ENCODE measurements around the gene GTPBP3. TPM values are rescaled to one million over a fixed set of nuclear protein-coding genes. Genes with fewer than 3 reads are reported as not detected.

GTPBP3 gene
- total and polyA plus RNA-seq, 2 of the 13 experiments (the other 11 are each of a cell fraction or from before 2014, with no cell fraction given): 17.5 to 30.0 TPM

DNA sequence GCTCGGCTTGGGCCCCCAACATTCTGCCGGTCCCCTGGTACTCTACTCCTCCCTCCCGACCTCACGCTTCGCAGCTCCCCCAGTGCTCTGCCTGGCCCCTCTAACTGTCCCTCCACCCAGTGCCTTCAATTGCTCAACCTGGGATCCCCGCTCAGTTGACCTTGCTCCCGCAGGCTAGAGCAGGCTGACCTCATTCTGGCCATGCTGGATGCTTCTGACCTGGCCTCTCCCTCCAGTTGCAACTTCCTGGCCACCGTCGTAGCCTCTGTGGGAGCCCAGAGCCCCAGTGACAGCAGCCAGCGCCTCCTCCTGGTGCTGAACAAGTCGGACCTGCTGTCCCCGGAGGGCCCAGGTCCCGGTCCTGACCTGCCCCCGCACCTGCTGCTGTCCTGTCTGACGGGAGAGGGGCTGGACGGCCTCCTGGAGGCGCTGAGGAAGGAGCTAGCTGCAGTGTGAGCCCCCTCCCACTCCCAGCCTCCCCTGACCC lies 3.6 kb downstream of the GTPBP3 start (continued):
- TF ChIP-seq, protein P1, sequence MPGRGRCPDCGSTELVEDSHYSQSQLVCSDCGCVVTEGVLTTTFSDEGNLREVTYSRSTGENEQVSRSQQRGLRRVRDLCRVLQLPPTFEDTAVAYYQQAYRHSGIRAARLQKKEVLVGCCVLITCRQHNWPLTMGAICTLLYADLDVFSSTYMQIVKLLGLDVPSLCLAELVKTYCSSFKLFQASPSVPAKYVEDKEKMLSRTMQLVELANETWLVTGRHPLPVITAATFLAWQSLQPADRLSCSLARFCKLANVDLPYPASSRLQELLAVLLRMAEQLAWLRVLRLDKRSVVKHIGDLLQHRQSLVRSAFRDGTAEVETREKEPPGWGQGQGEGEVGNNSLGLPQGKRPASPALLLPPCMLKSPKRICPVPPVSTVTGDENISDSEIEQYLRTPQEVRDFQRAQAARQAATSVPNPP (CRISPR knock-in tag; IDR thresholded peaks at IDR 0.05): no peak
- TF ChIP-seq DMAP1 (CRISPR knock-in tag; IDR thresholded peaks at IDR 0.05): no peak
- TF ChIP-seq, protein P2, sequence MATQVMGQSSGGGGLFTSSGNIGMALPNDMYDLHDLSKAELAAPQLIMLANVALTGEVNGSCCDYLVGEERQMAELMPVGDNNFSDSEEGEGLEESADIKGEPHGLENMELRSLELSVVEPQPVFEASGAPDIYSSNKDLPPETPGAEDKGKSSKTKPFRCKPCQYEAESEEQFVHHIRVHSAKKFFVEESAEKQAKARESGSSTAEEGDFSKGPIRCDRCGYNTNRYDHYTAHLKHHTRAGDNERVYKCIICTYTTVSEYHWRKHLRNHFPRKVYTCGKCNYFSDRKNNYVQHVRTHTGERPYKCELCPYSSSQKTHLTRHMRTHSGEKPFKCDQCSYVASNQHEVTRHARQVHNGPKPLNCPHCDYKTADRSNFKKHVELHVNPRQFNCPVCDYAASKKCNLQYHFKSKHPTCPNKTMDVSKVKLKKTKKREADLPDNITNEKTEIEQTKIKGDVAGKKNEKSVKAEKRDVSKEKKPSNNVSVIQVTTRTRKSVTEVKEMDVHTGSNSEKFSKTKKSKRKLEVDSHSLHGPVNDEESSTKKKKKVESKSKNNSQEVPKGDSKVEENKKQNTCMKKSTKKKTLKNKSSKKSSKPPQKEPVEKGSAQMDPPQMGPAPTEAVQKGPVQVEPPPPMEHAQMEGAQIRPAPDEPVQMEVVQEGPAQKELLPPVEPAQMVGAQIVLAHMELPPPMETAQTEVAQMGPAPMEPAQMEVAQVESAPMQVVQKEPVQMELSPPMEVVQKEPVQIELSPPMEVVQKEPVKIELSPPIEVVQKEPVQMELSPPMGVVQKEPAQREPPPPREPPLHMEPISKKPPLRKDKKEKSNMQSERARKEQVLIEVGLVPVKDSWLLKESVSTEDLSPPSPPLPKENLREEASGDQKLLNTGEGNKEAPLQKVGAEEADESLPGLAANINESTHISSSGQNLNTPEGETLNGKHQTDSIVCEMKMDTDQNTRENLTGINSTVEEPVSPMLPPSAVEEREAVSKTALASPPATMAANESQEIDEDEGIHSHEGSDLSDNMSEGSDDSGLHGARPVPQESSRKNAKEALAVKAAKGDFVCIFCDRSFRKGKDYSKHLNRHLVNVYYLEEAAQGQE (IDR thresholded peaks at IDR 0.05; ENCODE audit: borderline replicate concordance in 1 of 2, low read depth in 1 of 2, low read length in 2 of 2): no peak
- TF ChIP-seq NR1H2 (CRISPR knock-in tag; IDR thresholded peaks at IDR 0.05; ENCODE audit: borderline replicate concordance, low read depth): no peak
- no peak for TF ChIP-seq ZNF850 (CRISPR knock-in tag; conservative IDR thresholded peaks at IDR 0.05)
- TF ChIP-seq, protein P3, sequence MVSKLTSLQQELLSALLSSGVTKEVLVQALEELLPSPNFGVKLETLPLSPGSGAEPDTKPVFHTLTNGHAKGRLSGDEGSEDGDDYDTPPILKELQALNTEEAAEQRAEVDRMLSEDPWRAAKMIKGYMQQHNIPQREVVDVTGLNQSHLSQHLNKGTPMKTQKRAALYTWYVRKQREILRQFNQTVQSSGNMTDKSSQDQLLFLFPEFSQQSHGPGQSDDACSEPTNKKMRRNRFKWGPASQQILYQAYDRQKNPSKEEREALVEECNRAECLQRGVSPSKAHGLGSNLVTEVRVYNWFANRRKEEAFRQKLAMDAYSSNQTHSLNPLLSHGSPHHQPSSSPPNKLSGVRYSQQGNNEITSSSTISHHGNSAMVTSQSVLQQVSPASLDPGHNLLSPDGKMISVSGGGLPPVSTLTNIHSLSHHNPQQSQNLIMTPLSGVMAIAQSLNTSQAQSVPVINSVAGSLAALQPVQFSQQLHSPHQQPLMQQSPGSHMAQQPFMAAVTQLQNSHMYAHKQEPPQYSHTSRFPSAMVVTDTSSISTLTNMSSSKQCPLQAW (CRISPR knock-in tag; IDR thresholded peaks at IDR 0.05): no peak
- TF ChIP-seq, protein P4, sequence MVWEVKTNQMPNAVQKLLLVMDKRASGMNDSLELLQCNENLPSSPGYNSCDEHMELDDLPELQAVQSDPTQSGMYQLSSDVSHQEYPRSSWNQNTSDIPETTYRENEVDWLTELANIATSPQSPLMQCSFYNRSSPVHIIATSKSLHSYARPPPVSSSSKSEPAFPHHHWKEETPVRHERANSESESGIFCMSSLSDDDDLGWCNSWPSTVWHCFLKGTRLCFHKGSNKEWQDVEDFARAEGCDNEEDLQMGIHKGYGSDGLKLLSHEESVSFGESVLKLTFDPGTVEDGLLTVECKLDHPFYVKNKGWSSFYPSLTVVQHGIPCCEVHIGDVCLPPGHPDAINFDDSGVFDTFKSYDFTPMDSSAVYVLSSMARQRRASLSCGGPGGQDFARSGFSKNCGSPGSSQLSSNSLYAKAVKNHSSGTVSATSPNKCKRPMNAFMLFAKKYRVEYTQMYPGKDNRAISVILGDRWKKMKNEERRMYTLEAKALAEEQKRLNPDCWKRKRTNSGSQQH (CRISPR knock-in tag; IDR thresholded peaks at IDR 0.05; ENCODE audit: low read depth): no peak; the same call in none of the 2 replicates
- TF ChIP-seq GLI4 (CRISPR knock-in tag; IDR thresholded peaks at IDR 0.05; ENCODE audit: borderline replicate concordance): no peak
- TF ChIP-seq, protein P5, sequence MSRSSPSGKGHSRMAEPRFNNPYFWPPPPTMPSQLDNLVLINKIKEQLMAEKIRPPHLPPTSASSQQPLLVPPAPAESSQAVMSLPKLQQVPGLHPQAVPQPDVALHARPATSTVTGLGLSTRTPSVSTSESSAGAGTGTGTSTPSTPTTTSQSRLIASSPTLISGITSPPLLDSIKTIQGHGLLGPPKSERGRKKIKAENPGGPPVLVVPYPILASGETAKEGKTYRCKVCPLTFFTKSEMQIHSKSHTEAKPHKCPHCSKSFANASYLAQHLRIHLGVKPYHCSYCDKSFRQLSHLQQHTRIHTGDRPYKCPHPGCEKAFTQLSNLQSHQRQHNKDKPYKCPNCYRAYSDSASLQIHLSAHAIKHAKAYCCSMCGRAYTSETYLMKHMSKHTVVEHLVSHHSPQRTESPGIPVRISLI (CRISPR knock-in tag; IDR thresholded peaks at IDR 0.05; ENCODE audit: borderline replicate concordance): no peak
- TF ChIP-seq, protein P6, sequence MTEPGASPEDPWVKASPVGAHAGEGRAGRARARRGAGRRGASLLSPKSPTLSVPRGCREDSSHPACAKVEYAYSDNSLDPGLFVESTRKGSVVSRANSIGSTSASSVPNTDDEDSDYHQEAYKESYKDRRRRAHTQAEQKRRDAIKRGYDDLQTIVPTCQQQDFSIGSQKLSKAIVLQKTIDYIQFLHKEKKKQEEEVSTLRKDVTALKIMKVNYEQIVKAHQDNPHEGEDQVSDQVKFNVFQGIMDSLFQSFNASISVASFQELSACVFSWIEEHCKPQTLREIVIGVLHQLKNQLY (CRISPR knock-in tag; IDR thresholded peaks at IDR 0.05): no peak
- no peak for TF ChIP-seq ARNT (IDR thresholded peaks at IDR 0.05)
- TF ChIP-seq TEAD2 (CRISPR knock-in tag; IDR thresholded peaks at IDR 0.05): no peak
- no peak for TF ChIP-seq ZNF343 (CRISPR knock-in tag; IDR thresholded peaks at IDR 0.05)
- TF ChIP-seq ZFP37 (CRISPR knock-in tag; IDR thresholded peaks at IDR 0.05; ENCODE audit: borderline replicate concordance): peak; percentile 81; the same call in 1 of the 2 replicates
- no peak for TF ChIP-seq PHB2 (IDR thresholded peaks at IDR 0.05; ENCODE audit: partially characterized antibody)
